HEK293 (cell line): ENCODE results near the gene APOBEC3B.

Experiments used
- CTCF ChIA-PET: fragments of 350-600 bp; formaldehyde crosslinking; extraction: SDS; loops from one replicate; lab custom pipeline; 2021; ENCODE audit warnings: antibody characterized with exemption; lab: Yijun Ruan, JAX
- POLR2A ChIA-PET: fragments of 300-600 bp; formaldehyde crosslinking; extraction: SDS; loops from one replicate; lab custom pipeline; 2020; ENCODE audit warnings: antibody characterized with exemption, inconsistent platforms; lab: Yijun Ruan, JAX
- H3K27ac ChIP-seq: fragments of 200-500 bp; sonication (Bioruptor generic); 2 replicates; pipeline ENCODE4 v1.5.1; 2014; ENCODE audit warnings: low read depth, low read length, control low read depth, inconsistent platforms; ENCODE audit errors: extremely low read depth
- H3K36me3 ChIP-seq, 2 experiments: fragments of 200-500 bp in 1 of 2; sonication (Bioruptor generic) in 1 of 2; 1 replicate in 1 of 2; 2 replicates in 1 of 2; pipeline ENCODE4 v1.5.1; 2014 to 2017; ENCODE audit warnings: inconsistent platforms in 2 of 2, low read length in 2 of 2; ENCODE audit not compliant: control insufficient read depth in 2 of 2, insufficient read depth in 1 of 2
- H3K4me1 ChIP-seq: fragments of 200-500 bp; sonication (Bioruptor generic); 2 replicates; pipeline ENCODE4 v1.5.1; 2014; ENCODE audit warnings: mild to moderate bottlenecking, low read length, inconsistent platforms; ENCODE audit not compliant: control insufficient read depth, insufficient read depth
- H3K4me3 ChIP-seq: 2 replicates; pipeline ENCODE4 v1.5.1; 2011; ENCODE audit warnings: low read depth, mild to moderate bottlenecking, control low read depth, low read length, moderate library complexity
- H3K9me3 ChIP-seq: fragments of 200-500 bp; sonication (Bioruptor generic); 2 replicates; pipeline ENCODE4 v1.5.1; 2014; ENCODE audit warnings: low read depth, low read length, inconsistent platforms; ENCODE audit not compliant: control insufficient read depth, insufficient read depth
- BCL11A ChIP-seq: fragments of 450-650 bp; formaldehyde crosslinking; IDR thresholded peaks from 2 replicates; pipeline ENCODE4 v1.5.1; 2016; ENCODE audit warnings: low read depth, missing biosample characterization, missing genetic modification characterization
- INSM2 ChIP-seq: fragments of 450-650 bp; formaldehyde crosslinking; IDR thresholded peaks from 2 replicates; pipeline ENCODE4 v1.5.1; 2016; ENCODE audit warnings: missing biosample characterization, missing genetic modification characterization
- MYNN ChIP-seq: fragments of 450-650 bp; formaldehyde crosslinking; IDR thresholded peaks from 2 replicates; pipeline ENCODE4 v1.5.1; 2016; ENCODE audit warnings: missing biosample characterization, missing genetic modification characterization, borderline replicate concordance
- PATZ1 ChIP-seq: fragments of 450-650 bp; formaldehyde crosslinking; IDR thresholded peaks from 2 replicates; pipeline ENCODE4 v1.5.1; 2016; ENCODE audit warnings: missing biosample characterization, missing genetic modification characterization
- ZFHX2 ChIP-seq: fragments of 450-650 bp; formaldehyde crosslinking; conservative IDR thresholded peaks from 2 replicates; pipeline ENCODE4 v1.5.1; 2016; ENCODE audit warnings: missing biosample characterization, missing genetic modification characterization
- ZNF114 ChIP-seq: fragments of 450-650 bp; formaldehyde crosslinking; IDR thresholded peaks from 2 replicates; pipeline ENCODE4 v1.5.0; 2017; ENCODE audit warnings: missing biosample characterization, missing genetic modification characterization
- ZNF140 ChIP-seq: fragments of 450-650 bp; formaldehyde crosslinking; IDR thresholded peaks from 2 replicates; pipeline ENCODE4 v1.5.1; 2016; ENCODE audit warnings: missing biosample characterization, missing genetic modification characterization
- ZNF146 ChIP-seq: fragments of 450-650 bp; formaldehyde crosslinking; IDR thresholded peaks from 2 replicates; pipeline ENCODE4 v1.5.1; 2016; ENCODE audit warnings: missing biosample characterization, missing genetic modification characterization
- ZNF19 ChIP-seq: fragments of 450-650 bp; formaldehyde crosslinking; IDR thresholded peaks from 2 replicates; pipeline ENCODE4; 2016; ENCODE audit warnings: missing biosample characterization, missing genetic modification characterization, low read depth
- ZNF214 ChIP-seq: fragments of 450-650 bp; formaldehyde crosslinking; IDR thresholded peaks from 2 replicates; pipeline ENCODE4 v1.5.1; 2017; ENCODE audit warnings: missing biosample characterization, mild to moderate bottlenecking, missing genetic modification characterization, borderline replicate concordance
- ZNF239 ChIP-seq: fragments of 450-650 bp; formaldehyde crosslinking; IDR thresholded peaks from 2 replicates; pipeline ENCODE4 v1.5.1; 2016; ENCODE audit warnings: missing biosample characterization, missing genetic modification characterization
- ZNF529 ChIP-seq: fragments of 450-650 bp; formaldehyde crosslinking; IDR thresholded peaks from 2 replicates; pipeline ENCODE4 v1.5.1; 2017; ENCODE audit warnings: missing genetic modification characterization, missing biosample characterization; ENCODE audit not compliant: insufficient replicate concordance
- ZNF561 ChIP-seq: fragments of 450-650 bp; IDR thresholded peaks from 2 replicates; pipeline ENCODE4 v1.5.1; 2018; ENCODE audit warnings: missing biosample characterization, missing genetic modification characterization, borderline replicate concordance
- ZNF626 ChIP-seq: fragments of 450-650 bp; sonication (Bioruptor Pico); formaldehyde crosslinking; IDR thresholded peaks from 2 replicates; pipeline ENCODE4 v1.5.1; 2018; ENCODE audit warnings: missing biosample characterization, missing genetic modification characterization, inconsistent platforms
- ZNF830 ChIP-seq: fragments of 450-650 bp; IDR thresholded peaks from 2 replicates; pipeline ENCODE4 v1.5.0; 2018; ENCODE audit warnings: missing biosample characterization, missing genetic modification characterization, low read depth, mild to moderate bottlenecking, moderate library complexity
- ZSCAN30 ChIP-seq: fragments of 450-650 bp; IDR thresholded peaks from 2 replicates; pipeline ENCODE4 v1.5.1; 2018; ENCODE audit warnings: missing biosample characterization, mild to moderate bottlenecking, missing genetic modification characterization, moderate library complexity
- ZSCAN4 ChIP-seq: fragments of 450-650 bp; formaldehyde crosslinking; IDR thresholded peaks from 2 replicates; pipeline ENCODE4 v1.5.1; 2017; ENCODE audit warnings: missing biosample characterization, missing genetic modification characterization
- TF ChIP-seq, protein P1 (sequence below): fragments of 450-650 bp; formaldehyde crosslinking; IDR thresholded peaks from 2 replicates; pipeline ENCODE4 v1.5.1; 2017; ENCODE audit warnings: missing biosample characterization, missing genetic modification characterization
- TF ChIP-seq, protein P2 (sequence below): IDR thresholded peaks from 2 replicates; pipeline ENCODE4 v1.6.1; 2011; ENCODE audit warnings: mild to moderate bottlenecking, low read depth, low read length, borderline replicate concordance

The APOBEC3B gene

GRCh38 chr22:38935616-38936015, 46.5 kb upstream of the APOBEC3B start:
- no peaks in the 10 kb centered on the region for H3K36me3 ChIP-seq
- H3K9me3 ChIP-seq: no peaks in the 10 kb centered on the region
- H3K27ac ChIP-seq: no peak overlapping the region
- TF ChIP-seq ZNF146 (tag by site-specific recombination) (no peak), ZFHX2 (tag by site-specific recombination) (no peak), INSM2 (tag by site-specific recombination) (no peak), ZNF830 (no peak), ZNF529 (no peak)
- POLR2A ChIA-PET: no interaction called here
- H3K4me3 ChIP-seq: no peak overlapping the region
- CTCF ChIA-PET: interaction anchor here (1.4 kb wide), 1 partner anchor 39 kb away, joined by 3 read pairs; no protein-coding TSS in a partner anchor
- no peaks in the 10 kb centered on the region for H3K4me1 ChIP-seq

DNA sequence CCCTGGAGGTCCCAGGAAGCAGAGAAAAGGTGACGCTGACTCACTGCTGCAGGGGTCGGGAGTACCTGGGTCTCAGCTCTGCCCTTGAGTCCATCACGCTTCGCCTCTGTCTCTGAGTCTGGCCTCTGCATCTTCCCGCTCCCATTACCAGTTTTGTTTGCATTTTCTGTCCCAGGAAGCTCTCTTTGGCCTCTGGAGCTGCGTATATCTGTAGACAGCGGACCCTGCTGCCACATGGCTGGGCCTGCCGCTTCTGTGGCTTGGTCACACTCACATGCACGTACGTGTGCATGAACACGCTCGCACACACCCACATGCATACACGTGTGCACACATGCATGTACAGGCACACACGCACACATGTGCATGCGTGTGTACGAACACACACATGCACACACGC, 45.6 kb upstream of the APOBEC3B start:
- H3K36me3 ChIP-seq: no peaks in the 10 kb centered on the region
- H3K27ac ChIP-seq: no peak overlapping the region
- no peak for TF ChIP-seq PATZ1
- no peak for TF ChIP-seq ZNF561 (tag by site-specific recombination)
- no peak for TF ChIP-seq ZNF140 (tag by site-specific recombination)
- no peak for TF ChIP-seq ZSCAN30 (tag by site-specific recombination)
- TF ChIP-seq, protein P1, sequence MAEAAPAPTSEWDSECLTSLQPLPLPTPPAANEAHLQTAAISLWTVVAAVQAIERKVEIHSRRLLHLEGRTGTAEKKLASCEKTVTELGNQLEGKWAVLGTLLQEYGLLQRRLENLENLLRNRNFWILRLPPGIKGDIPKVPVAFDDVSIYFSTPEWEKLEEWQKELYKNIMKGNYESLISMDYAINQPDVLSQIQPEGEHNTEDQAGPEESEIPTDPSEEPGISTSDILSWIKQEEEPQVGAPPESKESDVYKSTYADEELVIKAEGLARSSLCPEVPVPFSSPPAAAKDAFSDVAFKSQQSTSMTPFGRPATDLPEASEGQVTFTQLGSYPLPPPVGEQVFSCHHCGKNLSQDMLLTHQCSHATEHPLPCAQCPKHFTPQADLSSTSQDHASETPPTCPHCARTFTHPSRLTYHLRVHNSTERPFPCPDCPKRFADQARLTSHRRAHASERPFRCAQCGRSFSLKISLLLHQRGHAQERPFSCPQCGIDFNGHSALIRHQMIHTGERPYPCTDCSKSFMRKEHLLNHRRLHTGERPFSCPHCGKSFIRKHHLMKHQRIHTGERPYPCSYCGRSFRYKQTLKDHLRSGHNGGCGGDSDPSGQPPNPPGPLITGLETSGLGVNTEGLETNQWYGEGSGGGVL (tag by site-specific recombination): no peak
- no peak for TF ChIP-seq ZNF626 (tag by site-specific recombination)
- no peak for TF ChIP-seq MYNN (tag by site-specific recombination)
- TF ChIP-seq, protein P2, sequence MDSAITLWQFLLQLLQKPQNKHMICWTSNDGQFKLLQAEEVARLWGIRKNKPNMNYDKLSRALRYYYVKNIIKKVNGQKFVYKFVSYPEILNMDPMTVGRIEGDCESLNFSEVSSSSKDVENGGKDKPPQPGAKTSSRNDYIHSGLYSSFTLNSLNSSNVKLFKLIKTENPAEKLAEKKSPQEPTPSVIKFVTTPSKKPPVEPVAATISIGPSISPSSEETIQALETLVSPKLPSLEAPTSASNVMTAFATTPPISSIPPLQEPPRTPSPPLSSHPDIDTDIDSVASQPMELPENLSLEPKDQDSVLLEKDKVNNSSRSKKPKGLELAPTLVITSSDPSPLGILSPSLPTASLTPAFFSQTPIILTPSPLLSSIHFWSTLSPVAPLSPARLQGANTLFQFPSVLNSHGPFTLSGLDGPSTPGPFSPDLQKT: no peak
- no peak for TF ChIP-seq ZSCAN4 (tag by site-specific recombination)
- no peak for TF ChIP-seq ZFHX2 (tag by site-specific recombination)
- no peak for TF ChIP-seq ZNF214 (tag by site-specific recombination)
- no peak for TF ChIP-seq ZNF529
- no peak for TF ChIP-seq ZNF19 (tag by site-specific recombination)
- TF ChIP-seq ZNF114 (tag by site-specific recombination): no peak
- no peak for TF ChIP-seq BCL11A
- TF ChIP-seq ZNF239 (tag by site-specific recombination): no peak
- CTCF ChIA-PET: interaction anchor here (0.7 to 1.4 kb wide), 2 partner anchors 14 to 38 kb away, joined by 3 read pairs; no protein-coding TSS in a partner anchor
- no peaks in the 10 kb centered on the region for H3K9me3 ChIP-seq
- no peak overlapping the region for H3K4me3 ChIP-seq
- no peaks in the 10 kb centered on the region for H3K4me1 ChIP-seq
- POLR2A ChIA-PET: no interaction called here
